IPS-11a (cell line): ENCODE measurements around the gene LYSMD3.
A peak's percentile ranks its signal among the peaks of the same experiment; 100 is the strongest.

Experiments
- H3K4me3 ChIP-seq: one replicate; pipeline ENCODE4 v1.5.1; 2013; ENCODE audit warnings: low read depth, low read length, control low read depth

LYSMD3 gene

DNA sequence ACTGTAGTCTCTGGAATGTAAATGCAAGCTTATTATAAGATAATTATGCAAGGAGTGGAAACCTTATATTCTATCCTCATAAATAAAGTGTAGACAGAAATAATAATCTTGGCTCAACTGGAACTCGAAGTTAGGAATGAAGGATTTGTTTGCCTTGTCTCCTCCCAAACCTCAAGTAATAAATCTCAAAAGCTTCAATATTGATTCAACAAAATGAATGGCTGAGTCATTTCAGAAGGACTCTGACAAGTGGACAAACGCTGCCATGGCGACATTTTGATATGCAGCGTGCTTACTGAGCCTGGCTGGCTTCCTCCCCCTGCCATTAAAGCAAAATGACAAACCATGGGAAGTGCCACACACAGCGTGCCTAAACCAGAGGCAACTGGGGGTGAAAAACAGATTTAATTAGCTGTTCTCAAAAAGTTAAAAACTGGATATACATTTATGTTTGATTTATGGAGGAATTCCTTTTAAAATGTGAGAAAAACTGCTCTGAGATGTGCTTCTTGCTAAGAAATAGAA is 18.7 kb upstream of the LYSMD3 start:
- H3K4me3 ChIP-seq: no peak overlapping the region

DNA sequence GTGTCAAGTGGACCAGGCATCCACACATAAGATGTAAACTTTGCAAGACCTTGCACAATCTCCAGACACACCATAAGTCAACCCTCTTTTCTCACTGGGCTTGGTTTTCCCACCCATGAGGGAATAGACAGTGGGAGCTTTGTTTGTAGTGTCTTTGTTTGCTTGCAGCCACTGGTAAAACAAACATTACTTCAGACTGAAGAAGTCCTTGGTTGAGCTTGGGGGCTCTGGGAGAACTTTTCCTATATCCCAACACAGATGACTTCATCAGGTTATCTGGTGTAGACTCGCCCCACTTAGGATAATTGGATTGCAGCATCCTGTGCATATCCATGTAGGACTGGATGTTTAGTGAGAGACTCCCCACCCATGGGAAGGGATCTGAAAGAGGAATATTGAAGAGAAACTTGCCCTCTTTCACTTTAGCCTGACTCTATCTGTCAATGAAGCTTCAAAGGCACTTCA is 17.7 kb upstream of the LYSMD3 start:
- no peak overlapping the region for H3K4me3 ChIP-seq

DNA sequence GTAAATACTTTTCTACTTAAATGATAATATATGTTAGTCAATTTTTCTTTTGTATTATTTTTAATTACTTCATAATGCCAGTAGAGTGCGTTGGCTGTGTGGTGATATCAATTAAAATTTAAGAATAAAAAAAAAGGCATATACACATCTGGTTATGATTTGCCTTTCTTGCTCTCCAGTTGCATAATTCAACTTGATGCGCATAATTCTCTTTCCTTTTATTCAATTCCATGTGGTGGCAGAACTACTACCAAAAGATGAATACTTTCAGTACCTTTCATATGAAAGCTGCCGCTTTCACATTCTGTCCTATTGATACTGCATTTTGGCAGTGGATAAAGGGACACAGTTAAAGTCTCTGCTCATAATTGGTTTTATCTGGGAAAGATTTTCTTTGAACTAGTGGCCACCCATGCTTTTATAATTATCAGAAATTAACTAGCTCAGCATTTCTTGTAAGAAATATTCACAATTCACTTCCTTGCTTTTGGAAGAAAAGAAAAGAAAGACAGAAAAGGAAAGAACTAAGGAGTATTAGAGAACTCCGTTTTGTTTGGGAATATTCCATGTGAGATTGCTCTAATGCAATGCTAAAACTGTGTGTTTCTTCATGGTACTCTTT is 16.9 kb upstream of the LYSMD3 start:
- no peak overlapping the region for H3K4me3 ChIP-seq

DNA sequence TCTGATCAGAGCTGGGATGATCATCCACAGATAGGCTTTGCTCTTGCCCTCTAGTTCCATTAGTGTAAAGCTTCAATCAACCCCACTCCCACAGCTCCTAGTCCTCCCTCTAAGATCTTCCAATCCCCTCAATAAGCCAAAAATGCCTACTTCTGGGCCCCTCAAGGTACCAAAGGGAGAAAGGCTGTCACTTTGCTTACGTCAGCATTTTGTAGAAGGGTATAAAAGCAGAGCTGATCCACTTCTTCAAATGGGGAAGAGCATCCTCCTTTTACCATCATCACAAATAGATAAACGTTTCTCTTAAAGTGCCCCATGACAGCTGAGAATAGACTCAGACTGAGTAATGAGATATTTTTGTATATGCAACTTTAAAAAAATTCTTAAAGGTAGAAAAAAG is 16.1 kb upstream of the LYSMD3 start:
- H3K4me3 ChIP-seq: no peak overlapping the region

- no peak overlapping the region for H3K4me3 ChIP-seq
Observed at GRCh38 chr5:90542827-90543519, 13.6 kb upstream of the LYSMD3 start.

DNA sequence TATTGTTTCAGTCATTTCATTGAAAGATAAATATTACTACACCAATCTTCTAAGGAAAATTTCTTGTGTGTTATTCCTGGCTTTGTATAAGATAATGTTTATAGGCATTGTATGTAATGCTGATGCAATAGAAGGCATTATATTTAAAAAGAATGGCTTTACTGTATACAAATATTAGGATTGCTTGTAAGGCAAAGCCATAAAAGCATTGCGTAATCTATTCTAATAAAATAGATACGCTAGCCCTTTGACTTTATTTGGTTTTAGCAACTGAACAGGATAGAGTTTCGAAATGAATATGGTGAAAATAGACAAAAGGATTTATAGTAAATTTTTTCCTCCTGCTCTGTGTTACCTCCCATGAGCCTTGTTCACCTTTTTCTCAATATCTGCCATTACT is 5.5 kb upstream of the LYSMD3 start:
- no peak overlapping the region for H3K4me3 ChIP-seq

DNA sequence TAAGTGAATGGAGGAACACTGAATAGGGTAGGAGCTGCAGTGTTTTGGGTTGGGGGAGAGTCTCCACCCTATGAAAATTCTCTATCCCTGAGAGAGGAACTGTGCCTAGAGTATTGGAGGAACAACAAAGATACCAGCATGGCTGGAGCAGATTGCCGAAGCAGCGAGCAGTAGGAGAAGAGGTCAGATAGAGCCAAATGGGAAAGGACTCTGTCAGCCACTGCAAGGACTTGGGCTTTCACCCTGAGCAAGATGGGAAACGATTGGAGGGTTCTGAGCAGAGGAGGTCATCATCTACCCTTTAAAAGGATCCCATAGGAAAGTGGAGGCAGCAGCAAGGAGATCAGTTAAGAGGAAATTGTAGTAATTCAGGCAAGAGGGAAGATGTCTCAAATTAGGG is 4.4 kb upstream of the LYSMD3 start:
- no peak overlapping the region for H3K4me3 ChIP-seq

- no peak overlapping the region for H3K4me3 ChIP-seq
Observed at GRCh38 chr5:90530736-90531487, 1.5 kb upstream of the LYSMD3 start.

DNA sequence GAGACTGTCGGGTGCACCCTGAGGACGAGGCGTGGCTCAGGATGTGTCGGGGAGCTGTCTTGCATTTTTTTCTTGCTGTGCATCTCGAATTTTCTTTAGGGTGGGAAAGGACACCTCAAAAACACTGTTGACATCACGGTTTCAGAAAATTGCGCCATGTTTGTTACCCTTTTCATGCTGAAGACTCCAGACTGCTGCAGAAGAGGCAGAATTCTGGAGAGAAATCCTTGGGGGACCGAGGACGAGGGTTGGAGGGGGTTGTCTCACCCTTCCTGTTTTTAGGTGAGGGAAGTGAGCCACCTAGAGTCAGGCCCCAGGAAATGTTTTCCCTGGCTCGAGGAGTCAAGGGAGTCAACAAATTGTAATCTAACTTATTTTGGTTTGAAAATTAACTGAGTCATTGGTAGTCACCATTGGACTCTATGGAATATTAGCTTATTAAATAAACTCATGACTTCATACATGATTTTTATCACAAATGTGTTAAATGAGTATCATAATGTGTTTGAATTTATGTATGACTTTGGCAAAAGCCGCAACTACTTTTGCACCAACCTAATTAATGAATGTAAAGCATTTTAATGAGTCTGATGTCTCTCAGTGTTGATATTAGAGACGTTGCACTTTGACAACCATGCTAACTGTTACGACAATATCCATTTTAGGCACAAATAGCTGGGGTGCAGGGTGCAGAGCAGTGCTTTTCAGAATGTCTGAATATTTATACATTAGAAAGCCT is 724 bp upstream of the LYSMD3 start:
- peak overlapping the region; percentile 94 for H3K4me3 ChIP-seq

DNA sequence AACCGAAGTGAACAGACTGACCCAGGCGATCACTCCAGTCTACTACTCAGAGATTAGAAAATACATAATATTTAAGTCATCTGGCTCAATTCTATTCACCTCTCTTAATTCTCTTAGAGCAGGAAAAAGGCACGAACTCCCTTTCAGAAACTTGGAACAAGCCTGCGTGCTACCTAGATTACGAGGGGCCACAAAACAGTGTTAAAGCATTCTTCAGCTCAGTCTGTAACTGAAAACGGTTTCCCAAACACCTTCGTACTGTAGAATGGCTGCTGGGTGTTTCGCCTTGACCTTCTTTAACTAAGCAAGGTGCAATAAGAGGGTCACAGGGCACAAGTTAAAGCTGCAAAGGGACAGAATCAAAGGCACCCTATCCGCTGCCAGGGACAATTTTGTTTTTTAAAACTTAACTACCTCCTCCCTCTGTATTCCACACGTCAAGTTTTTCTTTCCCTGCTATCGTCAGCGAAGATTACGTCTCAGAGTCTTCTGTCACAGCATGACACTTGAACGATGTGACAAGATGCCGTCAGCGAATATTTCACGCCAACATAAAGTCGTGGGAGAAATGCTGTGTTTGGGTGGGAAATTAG is 687 bp downstream of the LYSMD3 start:
- H3K4me3 ChIP-seq: peak overlapping the region; percentile 94

DNA sequence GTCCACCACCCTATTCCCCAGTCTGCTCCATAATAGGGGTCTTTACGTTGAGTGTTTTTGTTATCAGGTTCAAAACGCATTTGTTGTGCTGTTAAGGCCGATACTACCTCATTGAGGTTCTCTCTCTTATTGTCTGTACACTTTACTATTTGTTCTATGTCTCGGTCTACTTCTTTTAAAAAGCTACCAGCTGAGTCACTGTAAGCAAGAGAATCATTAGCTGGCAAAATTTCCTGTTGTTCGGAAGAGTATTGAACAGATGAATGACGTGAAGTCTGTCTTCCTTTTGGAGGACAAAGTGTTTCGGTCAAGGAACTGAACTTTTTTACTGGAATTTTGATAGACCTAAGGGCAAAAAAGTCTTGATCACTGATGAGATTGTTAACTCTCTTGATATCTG is 10.3 kb downstream of the LYSMD3 start:
- H3K4me3 ChIP-seq: no peak overlapping the region

DNA sequence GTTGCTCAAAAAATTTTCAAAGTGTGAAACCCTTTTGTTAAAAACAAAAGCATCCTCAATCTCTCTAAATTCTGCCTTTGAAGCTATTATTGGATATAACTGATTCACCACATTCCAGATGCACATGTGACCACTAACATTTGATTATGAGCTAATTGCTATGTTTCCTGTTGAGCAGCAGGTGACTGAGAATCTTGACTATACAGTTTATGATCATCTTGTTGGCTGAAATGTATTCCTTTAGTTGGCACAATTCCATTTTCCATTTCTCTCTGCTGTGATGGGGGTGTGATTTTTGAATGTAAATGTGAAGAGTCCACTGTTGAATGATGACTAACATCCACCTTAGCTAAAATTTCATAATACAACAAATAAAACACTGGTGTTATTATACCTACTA is 10.7 kb downstream of the LYSMD3 start:
- H3K4me3 ChIP-seq: no peak overlapping the region

DNA sequence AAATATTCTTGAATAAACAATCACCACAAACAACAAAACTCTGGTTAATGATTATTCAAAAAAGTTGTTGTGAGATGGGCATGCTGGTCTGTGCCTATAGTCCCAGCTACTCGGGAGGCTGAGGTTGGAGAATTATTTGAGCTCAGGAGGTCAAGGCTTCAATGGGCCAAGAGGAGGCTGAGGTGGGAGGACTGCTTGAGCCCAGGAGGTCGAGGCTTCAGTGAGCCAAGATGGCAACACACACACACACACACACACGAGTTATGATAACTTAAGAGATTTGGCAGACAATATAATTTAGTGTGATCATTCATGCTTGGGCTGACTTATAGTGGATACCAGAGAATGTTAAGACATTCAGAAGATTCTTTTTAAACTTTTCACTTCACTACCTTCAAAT is 14.9 kb downstream of the LYSMD3 start:
- H3K4me3 ChIP-seq: no peak overlapping the region

GRCh38 chr5:90510438-90510837 is 18.9 kb downstream of the LYSMD3 start:
- H3K4me3 ChIP-seq: no peak overlapping the region

DNA sequence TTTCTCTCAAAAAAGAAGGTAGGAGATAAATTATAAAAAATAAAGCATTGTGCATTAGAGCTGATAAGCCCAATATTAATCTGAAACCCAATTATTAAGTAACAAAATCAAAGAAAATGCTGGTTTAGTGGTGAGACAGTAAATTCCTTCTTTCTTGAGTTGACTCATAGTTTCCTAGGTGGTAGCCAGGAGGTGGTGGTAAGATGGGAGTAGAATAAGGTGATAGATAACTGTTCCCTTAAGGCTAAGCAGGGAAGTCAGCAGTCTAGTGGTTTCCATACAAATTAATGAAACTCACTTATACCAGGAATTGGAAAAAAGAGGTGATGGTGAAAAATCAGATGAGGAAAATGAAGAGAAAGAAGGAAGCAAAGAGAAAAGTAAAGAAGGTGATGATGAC is 23.2 kb downstream of the LYSMD3 start:
- H3K4me3 ChIP-seq: no peak overlapping the region

DNA sequence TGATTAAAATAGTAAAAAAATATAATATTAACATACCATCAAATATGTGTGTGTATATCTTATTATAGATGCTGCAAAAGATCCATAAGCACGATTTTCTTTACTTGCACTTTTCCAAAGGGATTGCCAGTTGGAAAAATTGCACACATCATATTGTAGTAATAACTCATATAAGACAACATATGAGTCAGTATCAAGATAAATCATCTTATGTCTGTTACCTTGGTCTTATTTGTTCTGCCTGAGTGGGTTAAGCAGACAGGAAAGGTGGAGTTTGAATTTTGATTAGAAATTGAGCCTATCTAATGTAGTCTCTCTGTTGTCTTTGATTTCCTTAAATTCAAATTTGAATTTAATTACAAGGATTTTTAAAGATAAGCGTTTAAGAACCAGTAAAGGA is 24.6 kb downstream of the LYSMD3 start:
- H3K4me3 ChIP-seq: no peak overlapping the region

DNA sequence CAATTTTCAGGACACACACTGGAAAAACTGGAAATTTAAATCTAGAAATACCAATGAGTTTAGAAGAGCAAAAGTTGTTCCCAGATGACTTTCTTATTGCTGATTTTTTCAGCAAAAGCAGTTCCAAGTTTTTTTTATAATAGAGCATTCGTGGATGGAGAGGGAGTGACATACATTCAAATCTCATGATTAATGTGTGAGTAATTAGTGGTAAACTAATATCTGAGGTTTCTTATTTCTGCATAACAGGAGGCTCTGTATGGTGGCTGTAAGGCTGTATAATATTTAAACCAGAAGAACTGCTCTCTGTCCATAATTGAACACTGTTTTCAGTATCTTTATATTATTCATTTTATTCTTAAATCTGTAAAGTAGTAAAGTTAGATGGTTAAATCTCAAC is 25.8 kb downstream of the LYSMD3 start:
- no peak overlapping the region for H3K4me3 ChIP-seq

GRCh38 chr5:90495146-90495545 is 34.2 kb downstream of the LYSMD3 start:
- no peak overlapping the region for H3K4me3 ChIP-seq

DNA sequence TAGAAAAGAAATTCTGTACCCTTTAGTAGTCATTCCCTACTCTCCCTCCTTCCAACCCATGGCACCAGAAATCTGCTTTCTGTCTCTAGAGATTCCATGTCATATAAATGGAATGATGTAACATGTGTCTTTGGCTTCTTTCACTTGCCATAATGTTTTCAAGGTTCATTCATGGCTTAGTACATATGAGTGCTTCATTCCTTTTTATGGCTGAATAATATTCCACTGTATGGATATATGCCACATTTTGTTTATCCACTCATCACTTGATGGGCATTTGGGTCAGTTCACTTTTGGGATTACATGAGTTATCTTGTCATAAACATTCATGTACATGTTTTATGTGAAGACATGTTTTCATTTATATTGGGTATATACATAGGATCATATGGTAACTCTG is 35.3 kb downstream of the LYSMD3 start:
- no peak overlapping the region for H3K4me3 ChIP-seq

DNA sequence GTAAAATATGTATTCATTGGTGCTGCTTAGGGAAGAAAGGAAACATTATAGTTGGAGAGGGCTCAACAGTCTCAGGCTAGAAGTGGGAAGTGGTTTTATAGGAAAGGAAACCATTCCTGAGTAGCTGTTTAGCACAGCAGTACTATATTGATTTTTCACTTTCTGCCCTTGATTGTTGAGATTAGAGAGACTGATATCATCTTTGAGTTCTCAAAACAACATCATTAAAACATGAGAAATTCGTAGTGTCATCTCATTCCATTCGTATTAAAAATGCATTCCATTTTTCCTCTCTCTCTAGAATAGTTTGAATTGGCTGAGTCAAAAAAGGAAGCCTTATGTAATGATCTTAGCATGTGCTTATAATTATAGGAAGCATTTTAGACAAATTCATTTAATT is 40.6 kb downstream of the LYSMD3 start:
- H3K4me3 ChIP-seq: no peak overlapping the region

DNA sequence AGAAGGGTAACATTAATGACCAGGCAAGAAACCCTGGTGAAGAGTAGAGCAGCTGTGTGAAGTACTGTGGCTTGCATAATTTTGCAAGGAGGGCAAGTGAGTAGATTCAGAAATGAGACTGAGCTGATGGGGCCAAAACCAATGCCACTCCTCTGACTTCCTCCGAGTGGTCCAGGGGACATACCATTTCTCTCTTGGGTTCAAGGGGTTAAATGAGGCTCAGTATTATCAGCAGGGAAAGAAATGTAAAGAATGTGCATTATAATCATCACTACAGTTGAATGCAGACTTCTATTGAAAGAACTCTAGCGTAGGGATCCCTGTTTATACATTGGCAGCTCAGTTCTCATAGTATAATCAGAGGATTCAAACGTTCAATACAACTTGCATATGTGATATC is 44.8 kb downstream of the LYSMD3 start:
- H3K4me3 ChIP-seq: no peak overlapping the region
